Measurements from ENCODE around the gene ENTPD1.
A peak's percentile ranks its signal among the peaks of the same experiment; 100 is the strongest.

Gene ENTPD1

GRCh38 chr10:95706573-95706972, 49.4 kb upstream of the ENTPD1 start:
- no peaks in the 10 kb centered on the region for H3K36me3 ChIP-seq (ENCODE audit: control insufficient read depth in 2 of 2, insufficient read depth in 1 of 2, low read length in 2 of 2)
- ChIA-PET POLR2A (interaction anchor here (1.4 kb wide), 1 partner anchor 13 kb away, joined by 4 read pairs; the partner anchor contains the start of gene TCTN3), CTCF (interaction anchor here (2.5 kb wide), 1 partner anchor 13 kb away, joined by 9 read pairs; the partner anchor contains the start of gene TCTN3)
- H3K4me1 ChIP-seq (ENCODE audit: control insufficient read depth, insufficient read depth, low read length) = no peaks in the 10 kb centered on the region
- no peak overlapping the region for H3K27ac ChIP-seq (ENCODE audit: extremely low read depth, low read depth, low read length)
- H3K4me3 ChIP-seq (ENCODE audit: low read depth, low read length) = no peak overlapping the region
- TF ChIP-seq HOXA7 (CRISPR knock-in tag; IDR thresholded peaks at IDR 0.05; ENCODE audit: borderline replicate concordance) (no peak), YY1 (tag by site-specific recombination; IDR thresholded peaks at IDR 0.05) (no peak), ZNF184 (tag by site-specific recombination; IDR thresholded peaks at IDR 0.05) (no peak), ZNF416 (tag by site-specific recombination; IDR thresholded peaks at IDR 0.05) (no peak), ZNF837 (tag by site-specific recombination; IDR thresholded peaks at IDR 0.05) (no peak), ZNF24 (tag by site-specific recombination; IDR thresholded peaks at IDR 0.05) (no peak), ZNF768 (tag by site-specific recombination; IDR thresholded peaks at IDR 0.05) (no peak), ZNF140 (tag by site-specific recombination; IDR thresholded peaks at IDR 0.05) (no peak), ZSCAN30 (tag by site-specific recombination; IDR thresholded peaks at IDR 0.05) (no peak), ZNF266 (tag by site-specific recombination; IDR thresholded peaks at IDR 0.05; ENCODE audit: low read depth) (no peak), ZNF549 (tag by site-specific recombination; IDR thresholded peaks at IDR 0.05) (no peak), ZNF626 (tag by site-specific recombination; IDR thresholded peaks at IDR 0.05) (no peak), IKZF3 (tag by site-specific recombination; IDR thresholded peaks at IDR 0.05) (no peak), ZNF394 (tag by site-specific recombination; IDR thresholded peaks at IDR 0.05; ENCODE audit: borderline replicate concordance) (no peak), KLF9 (tag by site-specific recombination; IDR thresholded peaks at IDR 0.05; ENCODE audit: low read depth) (no peak), ZNF544 (tag by site-specific recombination; IDR thresholded peaks at IDR 0.05) (no peak), PRDM4 (tag by site-specific recombination; IDR thresholded peaks at IDR 0.05) (no peak), GLIS1 (tag by site-specific recombination; IDR thresholded peaks at IDR 0.05) (no peak), ZNF48 (tag by site-specific recombination; IDR thresholded peaks at IDR 0.05) (no peak)
- TF ChIP-seq, protein P1, sequence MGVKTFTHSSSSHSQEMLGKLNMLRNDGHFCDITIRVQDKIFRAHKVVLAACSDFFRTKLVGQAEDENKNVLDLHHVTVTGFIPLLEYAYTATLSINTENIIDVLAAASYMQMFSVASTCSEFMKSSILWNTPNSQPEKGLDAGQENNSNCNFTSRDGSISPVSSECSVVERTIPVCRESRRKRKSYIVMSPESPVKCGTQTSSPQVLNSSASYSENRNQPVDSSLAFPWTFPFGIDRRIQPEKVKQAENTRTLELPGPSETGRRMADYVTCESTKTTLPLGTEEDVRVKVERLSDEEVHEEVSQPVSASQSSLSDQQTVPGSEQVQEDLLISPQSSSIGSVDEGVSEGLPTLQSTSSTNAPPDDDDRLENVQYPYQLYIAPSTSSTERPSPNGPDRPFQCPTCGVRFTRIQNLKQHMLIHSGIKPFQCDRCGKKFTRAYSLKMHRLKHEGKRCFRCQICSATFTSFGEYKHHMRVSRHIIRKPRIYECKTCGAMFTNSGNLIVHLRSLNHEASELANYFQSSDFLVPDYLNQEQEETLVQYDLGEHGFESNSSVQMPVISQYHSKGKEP (tag by site-specific recombination; IDR thresholded peaks at IDR 0.05) = no peak
- no peaks in the 10 kb centered on the region for H3K9me3 ChIP-seq (ENCODE audit: control insufficient read depth, insufficient read depth, low read depth, low read length)

DNA sequence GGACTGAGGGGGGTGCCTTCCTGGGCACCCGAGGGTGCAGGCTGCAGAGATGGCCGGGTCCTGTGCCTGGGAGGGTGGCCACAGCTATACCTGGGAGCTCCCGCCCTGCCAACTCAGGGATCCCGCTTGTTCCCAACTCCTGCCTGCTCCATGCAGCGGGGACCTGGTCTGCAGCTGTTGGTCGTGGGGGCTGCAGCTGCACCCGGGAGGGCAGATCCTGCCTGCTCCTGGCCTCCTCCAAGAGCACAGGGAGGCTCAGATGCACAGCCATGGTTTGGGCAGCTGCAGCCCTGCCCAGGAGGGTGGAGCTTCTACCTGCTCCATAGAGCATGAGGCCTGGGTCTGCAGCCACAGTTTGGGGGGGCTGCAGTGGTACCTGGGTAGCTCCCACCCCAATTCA, 49.0 kb upstream of the ENTPD1 start:
- no peaks in the 10 kb centered on the region for H3K4me1 ChIP-seq (ENCODE audit: control insufficient read depth, insufficient read depth, low read length)
- no peaks in the 10 kb centered on the region for H3K36me3 ChIP-seq (ENCODE audit: control insufficient read depth in 2 of 2, insufficient read depth in 1 of 2, low read length in 2 of 2)
- ChIA-PET POLR2A (interaction anchor here (1.4 kb wide), 1 partner anchor 13 kb away, joined by 4 read pairs; the partner anchor contains the start of gene TCTN3), CTCF (interaction anchor here (2.5 kb wide), 1 partner anchor 13 kb away, joined by 9 read pairs; the partner anchor contains the start of gene TCTN3)
- H3K27ac ChIP-seq (ENCODE audit: extremely low read depth, low read depth, low read length) = no peak overlapping the region
- no peaks in the 10 kb centered on the region for H3K9me3 ChIP-seq (ENCODE audit: control insufficient read depth, insufficient read depth, low read depth, low read length)
- no peak for TF ChIP-seq ZNF214 (tag by site-specific recombination; IDR thresholded peaks at IDR 0.05; ENCODE audit: borderline replicate concordance)
- peak; percentile 60; the same call in 1 of the 2 replicates for TF ChIP-seq ZNF549 (tag by site-specific recombination; IDR thresholded peaks at IDR 0.05)
- TF ChIP-seq TCF7L2 (IDR thresholded peaks at IDR 0.05; ENCODE audit: borderline replicate concordance, low read depth, low read length) = no peak
- no peak overlapping the region for H3K4me3 ChIP-seq (ENCODE audit: low read depth, low read length)

Measured in HEK293 (cell line).